ENCODE measurements around the gene POMT2.

The POMT2 gene

GRCh38 chr14:77265561-77266335 is 54.9 kb downstream of the POMT2 start:
- no peak for DNase-seq (ENCODE audit: low read depth)

DNA sequence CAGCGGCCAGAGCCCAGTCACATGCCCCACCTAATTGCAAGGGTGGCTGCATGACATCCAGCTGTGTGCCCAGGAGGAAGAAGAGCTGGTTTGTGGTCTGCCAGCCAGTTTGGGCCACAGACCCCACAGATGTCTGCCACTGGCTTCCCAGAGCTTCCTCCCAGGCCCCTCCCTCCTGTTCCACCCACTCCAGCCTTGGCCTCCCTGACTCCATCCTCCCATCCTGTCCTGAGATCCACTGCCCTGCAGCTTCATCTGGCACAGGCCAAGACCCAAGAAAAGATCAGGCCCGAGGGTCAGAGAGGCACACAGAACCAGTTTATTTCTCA is 55.5 kb downstream of the POMT2 start:
- no peak for DNase-seq (ENCODE audit: low read depth)

- DNase-seq (ENCODE audit: low read depth) = no peak
Observed at GRCh38 chr14:77264466-77265186, 56.1 kb downstream of the POMT2 start.

- DNase-seq (ENCODE audit: low read depth) = no peak
Observed at GRCh38 chr14:77260631-77261030, 60.1 kb downstream of the POMT2 start.

DNA sequence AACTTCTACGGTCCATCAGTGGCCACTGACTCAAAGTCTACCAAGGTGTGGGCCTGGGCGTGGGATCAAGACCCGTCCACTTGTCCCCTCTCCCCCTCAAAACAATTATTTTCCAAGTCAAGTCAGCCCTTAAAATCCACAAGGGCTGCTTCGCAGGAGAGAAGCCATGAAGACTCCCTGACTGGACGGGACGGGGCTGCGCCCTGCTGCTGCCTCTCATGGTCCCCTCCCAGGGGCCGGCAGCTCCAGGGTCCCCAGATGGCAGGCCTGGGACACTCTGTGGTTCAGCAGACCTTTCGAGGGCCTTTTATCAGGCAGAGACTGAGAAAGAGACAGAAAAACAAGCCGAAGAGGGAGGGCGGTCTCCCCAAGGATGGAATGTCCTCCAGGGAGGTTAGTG is 60.5 kb downstream of the POMT2 start:
- DNase-seq (ENCODE audit: low read depth) = no peak

DNA sequence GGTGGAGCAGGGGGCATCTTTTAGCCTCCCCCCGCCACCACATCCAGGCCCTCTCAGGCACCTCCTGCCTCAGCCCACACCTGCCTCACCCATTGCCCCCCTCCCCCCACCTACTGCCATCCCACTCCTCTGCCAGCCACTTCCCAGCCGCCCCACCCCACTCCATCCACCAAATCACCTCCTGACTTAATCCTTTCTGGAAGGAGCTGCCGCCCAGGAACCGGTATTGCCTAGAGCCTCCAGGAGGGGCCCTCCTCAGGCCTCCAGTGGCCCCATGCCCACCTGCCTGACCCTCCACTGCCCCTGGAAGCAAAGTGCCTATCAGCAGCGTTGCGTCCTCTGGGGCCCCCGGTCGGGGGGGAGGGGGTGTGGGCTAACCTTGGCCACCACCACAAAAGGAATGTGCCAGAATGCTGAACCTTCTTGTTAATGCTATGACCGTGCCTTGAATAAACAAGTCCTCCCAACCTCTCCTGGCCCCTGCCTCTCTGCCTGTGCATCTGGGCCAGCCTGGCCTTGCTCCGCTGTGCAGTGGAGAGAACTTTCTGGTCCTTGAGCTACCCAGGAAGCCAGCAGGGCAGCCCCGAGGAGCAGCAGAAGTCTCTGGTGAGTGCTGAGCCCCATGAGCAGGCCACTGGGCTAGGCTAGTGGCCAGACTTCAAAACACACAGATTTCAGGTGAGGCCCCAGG is 61.5 kb downstream of the POMT2 start:
- no peak for DNase-seq (ENCODE audit: low read depth)

- DNase-seq (ENCODE audit: low read depth) = no peak
Observed at GRCh38 chr14:77258566-77258965, 62.1 kb downstream of the POMT2 start.

GRCh38 chr14:77257700-77258099 is 63.0 kb downstream of the POMT2 start:
- no peak for DNase-seq (ENCODE audit: low read depth)

- no peak for DNase-seq (ENCODE audit: low read depth)
Observed at GRCh38 chr14:77256694-77257093, 64.0 kb downstream of the POMT2 start.

GRCh38 chr14:77253333-77254190 is 67.1 kb downstream of the POMT2 start:
- no peak for DNase-seq (ENCODE audit: low read depth)

- DNase-seq (ENCODE audit: low read depth) = no peak
Observed at GRCh38 chr14:77251870-77252269, 68.8 kb downstream of the POMT2 start.

DNA sequence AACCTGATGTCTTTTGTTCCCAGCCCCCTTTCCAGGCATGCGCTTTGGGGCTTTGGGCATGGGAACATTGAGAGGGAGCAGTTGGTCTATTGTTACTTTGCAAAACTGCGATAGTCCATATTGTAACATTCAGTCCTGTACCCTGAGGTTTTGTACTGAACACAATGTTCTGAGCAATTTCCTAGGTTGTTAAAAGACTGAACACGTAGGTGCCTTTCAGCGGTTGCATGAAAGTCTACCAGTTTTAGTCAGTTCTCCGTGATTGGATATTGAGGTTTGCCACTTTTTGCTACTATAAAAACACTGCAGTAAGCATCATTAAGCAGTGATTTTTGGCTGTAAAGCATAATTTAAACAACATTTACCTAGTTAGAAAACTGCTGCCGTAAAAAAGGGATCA is 69.8 kb downstream of the POMT2 start:
- no peak for DNase-seq (ENCODE audit: low read depth)

DNA sequence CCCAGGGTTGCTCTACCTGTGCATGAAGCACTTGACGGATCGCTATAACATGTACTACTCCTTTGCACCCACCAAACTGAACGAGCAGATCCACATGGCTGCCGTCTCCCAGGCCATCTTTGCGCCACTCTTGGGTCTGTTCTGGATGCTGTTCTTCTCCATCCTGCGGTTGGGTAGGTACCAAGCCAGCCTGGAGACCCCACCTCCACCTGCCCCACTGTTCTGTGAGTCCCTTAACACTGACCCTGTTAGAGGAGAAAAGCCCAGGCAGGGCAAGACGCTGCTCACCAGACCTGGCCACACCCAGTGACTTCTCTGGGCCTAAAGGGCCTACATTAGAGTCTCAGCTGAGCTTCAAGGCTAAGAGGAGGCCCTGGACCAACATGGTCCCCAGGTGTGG is 71.4 kb downstream of the POMT2 start:
- DNase-seq (ENCODE audit: low read depth) = no peak

- DNase-seq (ENCODE audit: low read depth) = peak; percentile 7
Observed at GRCh38 chr14:77248666-77249065, 72.0 kb downstream of the POMT2 start.

GRCh38 chr14:77246784-77247183 is 73.9 kb downstream of the POMT2 start:
- no peak for DNase-seq (ENCODE audit: low read depth)

DNA sequence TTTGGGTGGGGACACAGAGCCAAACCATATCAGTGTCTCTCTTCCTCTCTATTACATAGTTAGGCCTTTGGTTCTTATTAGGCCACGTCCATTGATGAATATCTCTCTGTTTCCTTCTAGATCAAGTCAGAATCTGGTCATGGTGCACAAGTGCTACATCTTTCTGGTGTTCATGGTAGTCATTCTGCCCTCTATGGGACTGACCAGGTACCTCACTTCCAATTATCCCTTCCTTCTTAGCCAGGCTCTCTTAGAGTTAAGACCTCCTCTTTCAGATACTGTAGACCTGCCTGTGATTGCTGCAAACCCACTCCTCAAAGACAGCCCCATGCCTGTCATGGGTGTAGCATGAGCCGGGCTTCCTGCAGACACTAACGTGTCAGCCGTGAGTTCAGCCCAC is 74.9 kb downstream of the POMT2 start:
- DNase-seq (ENCODE audit: low read depth) = no peak

DNA sequence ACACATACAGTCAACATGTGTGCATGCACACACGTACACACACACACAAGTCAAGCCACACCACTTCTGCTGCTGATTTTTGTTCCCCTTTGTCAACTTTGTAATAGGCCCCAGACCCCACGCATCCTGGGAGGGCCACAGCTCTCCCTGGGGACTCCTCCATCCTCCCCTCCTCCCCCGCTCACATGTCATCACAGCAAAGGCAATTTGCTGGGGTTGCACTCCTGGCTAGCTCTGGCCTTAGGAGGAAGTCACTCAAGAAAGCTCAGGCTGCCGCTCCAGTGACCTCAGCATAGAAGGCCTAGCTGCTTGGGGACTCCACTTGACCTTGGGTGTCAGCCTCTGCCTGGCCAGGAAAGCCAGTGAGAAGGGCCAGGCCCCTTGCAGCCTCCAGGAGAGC is 76.8 kb downstream of the POMT2 start:
- DNase-seq (ENCODE audit: low read depth) = no peak

- DNase-seq (ENCODE audit: low read depth) = no peak
Observed at GRCh38 chr14:77242752-77243151, 77.9 kb downstream of the POMT2 start.

DNA sequence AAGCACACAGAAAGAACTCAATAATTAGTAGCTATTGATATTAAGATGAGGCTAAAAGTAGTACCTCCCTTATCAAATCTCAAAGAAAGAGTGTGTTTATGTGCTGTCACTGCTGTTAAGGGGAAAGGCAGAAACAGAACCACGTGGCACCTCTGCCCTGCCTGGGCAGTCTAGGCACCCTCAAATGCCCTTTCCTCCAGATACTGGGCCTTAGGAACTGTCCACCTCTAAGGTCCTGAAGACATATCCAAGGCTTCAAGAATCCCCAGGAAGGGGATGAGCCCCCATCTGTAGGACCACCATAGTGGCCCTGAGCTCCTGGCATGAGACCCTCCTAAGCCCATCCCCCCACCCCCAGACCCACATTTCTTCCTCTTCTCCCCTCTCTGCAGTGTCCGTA is 78.7 kb downstream of the POMT2 start:
- DNase-seq (ENCODE audit: low read depth) = peak; percentile 5

DNA sequence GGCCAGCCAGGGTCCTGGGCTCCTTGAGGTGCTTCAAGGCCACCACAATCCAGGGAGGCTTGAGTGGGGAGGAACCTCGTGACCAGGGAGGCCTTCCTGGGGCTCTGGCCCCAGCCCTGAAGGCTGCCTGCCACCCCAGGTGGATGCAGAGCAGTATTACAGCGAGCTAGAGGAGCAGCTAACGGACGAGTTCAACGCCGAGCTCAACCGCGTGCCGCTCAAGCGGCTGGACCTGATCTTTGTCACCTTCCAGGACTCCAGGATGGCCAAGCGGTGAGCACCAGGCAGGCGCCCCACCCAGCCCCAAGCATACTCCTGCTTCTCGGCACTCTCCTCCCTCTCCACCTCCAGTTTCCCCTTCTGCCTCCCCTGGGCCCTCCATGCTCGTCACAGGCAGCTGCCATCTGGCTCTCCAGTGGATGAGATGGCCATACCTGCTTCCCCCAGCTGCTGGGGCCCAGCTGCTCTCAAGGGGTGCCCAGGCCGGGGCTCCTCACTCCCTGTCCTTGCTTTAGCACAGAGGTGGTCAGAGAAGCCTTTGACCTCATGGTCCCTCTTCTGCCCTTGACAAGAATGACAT is 80.3 kb downstream of the POMT2 start:
- DNase-seq (ENCODE audit: low read depth) = no peak

DNA sequence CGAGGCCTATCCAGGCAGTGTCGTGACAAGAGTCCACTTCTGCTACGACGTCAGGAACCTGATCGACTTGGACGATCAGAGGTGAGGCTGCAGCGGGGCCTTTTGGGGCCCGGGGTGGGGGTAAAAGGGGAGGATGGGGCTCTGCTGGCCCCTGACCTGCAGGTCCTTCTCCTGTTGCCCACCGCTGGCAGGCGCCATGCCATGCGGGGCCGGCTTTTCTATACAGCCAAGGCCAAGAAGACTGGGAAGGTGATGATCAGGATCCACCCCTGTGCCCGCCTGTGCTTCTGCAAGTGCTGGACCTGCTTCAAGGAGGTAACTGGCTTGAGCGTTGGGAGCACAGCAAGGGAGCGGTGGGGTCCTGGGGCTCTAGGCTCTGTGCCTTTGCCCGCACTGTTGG is 81.3 kb downstream of the POMT2 start:
- DNase-seq (ENCODE audit: low read depth) = no peak

DNA sequence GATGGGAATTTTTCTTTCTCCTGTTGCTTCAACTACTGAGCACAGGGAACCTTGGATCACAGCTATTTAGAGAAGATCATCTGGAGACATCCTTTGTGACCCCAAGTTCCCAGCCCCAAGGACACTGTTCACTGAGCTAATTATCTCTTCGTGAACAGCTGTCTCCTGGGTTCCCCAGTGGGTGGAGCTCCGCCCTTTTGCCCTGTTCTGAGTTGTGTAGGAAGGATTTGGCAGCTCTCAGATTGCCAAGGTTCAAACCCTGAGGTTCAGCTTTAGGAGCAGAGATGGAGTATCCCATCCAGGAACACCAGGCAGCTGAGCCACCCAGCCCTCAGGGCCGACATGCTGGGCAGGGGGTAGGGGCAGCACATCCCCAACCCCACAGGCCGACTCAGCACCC is 81.7 kb downstream of the POMT2 start:
- DNase-seq (ENCODE audit: low read depth) = no peak
